HepG2 (cell line): ENCODE measurements around the gene MIF4GD. TPM values are rescaled to one million over a fixed set of nuclear protein-coding genes. Genes with fewer than 3 reads are reported as not detected.
"Not testable (repeated sequence)": the region's sequence is repeated elsewhere in the genome, so short reads cannot be mapped to it uniquely, and the experiment has no call there.

Experiments
- ATAC-seq: fragments of 200-7000 bp; cut with Tn5 transposase; 3 replicates; pipeline ENCODE4 v1.9.1; 2020; ENCODE audit warnings: mild to moderate bottlenecking, moderate library complexity
- BruUV-seq: library from RNA; stranded (reverse); fragments of 400-500 nt; replicated peaks from 2 replicates; lab custom pipeline; 2021; lab: Mats Ljungman, UMichigan
- CTCF ChIA-PET: fragments of 300-600 bp; formaldehyde crosslinking; extraction: SDS; loops from one replicate; lab custom pipeline; 2021; ENCODE audit warnings: low total read pairs, inconsistent platforms, low intra/inter-chr PET ratio; lab: Yijun Ruan, JAX
- POLR2A ChIA-PET: fragments of 350-600 bp; sonication (Branson Sonifier 250); formaldehyde crosslinking; loops from one replicate; lab custom pipeline; 2020; ENCODE audit warnings: antibody characterized with exemption, inconsistent platforms; lab: Yijun Ruan, JAX
- DNase-seq: peaks from one replicate; pipeline ENCODE4 v3.0.0-alpha.2; 2015; ENCODE audit warnings: low spot score
- FAIRE-seq: peaks from 3 replicates; lab custom pipeline; 2011; peaks lifted over from hg19 to GRCh38; lab: Jason Lieb, UNC
- H2AFZ ChIP-seq: one replicate; pipeline ENCODE4 v1.6.1; 2011; ENCODE audit warnings: low read length, inconsistent platforms
- H3K27ac ChIP-seq: fragments of 300-600 bp; 3 replicates; pipeline ENCODE4 v1.8.0; 2011; ENCODE audit warnings: mixed run types, mild to moderate bottlenecking, mixed read lengths, low read length, inconsistent platforms; ENCODE audit not compliant: insufficient read depth; ENCODE audit errors: extremely low read length
- H3K27me3 ChIP-seq, 2 experiments: fragments of 200-600 bp in 1 of 2; 2 replicates in 1 of 2; 3 replicates in 1 of 2; pipeline versions ENCODE4 v1.6.0 to v1.8.0; 2011; ENCODE audit warnings: low read length in 2 of 2, mild to moderate bottlenecking in 2 of 2, moderate library complexity in 2 of 2, inconsistent platforms in 1 of 2; ENCODE audit not compliant: insufficient read depth in 2 of 2, control insufficient read depth in 1 of 2
- H3K36me3 ChIP-seq, 2 experiments: fragments of 200-600 bp in 1 of 2; replicated peaks in 1 of 2; 2 replicates in 1 of 2; 3 replicates in 1 of 2; pipeline versions ENCODE4 v1.5.1 to v1.8.0; 2011; ENCODE audit warnings: low read length in 2 of 2, inconsistent platforms in 1 of 2; ENCODE audit not compliant: insufficient read depth in 2 of 2, control insufficient read depth in 1 of 2
- H3K4me1 ChIP-seq: 2 replicates; pipeline ENCODE4 v1.5.1; 2012; ENCODE audit warnings: low read length, inconsistent platforms; ENCODE audit not compliant: insufficient read depth
- H3K4me2 ChIP-seq: 2 replicates; pipeline ENCODE4 v1.6.0; 2011; ENCODE audit warnings: low read depth, low read length, inconsistent platforms
- H3K4me3 ChIP-seq, 3 experiments: fragments of 200-600 bp in 1 of 3; sonication (generic), shearing (Covaris generic) in 1 of 3; replicated peaks in 1 of 3; 2 replicates each; pipeline ENCODE4 v1.5.1; 2011 to 2016; ENCODE audit warnings: low read length in 3 of 3, inconsistent platforms in 2 of 3, low read depth in 2 of 3, mild to moderate bottlenecking in 2 of 3, control low read depth in 1 of 3, mixed read lengths in 1 of 3; ENCODE audit not compliant: insufficient read depth in 1 of 3
- H3K79me2 ChIP-seq: one replicate; pipeline ENCODE4 v1.6.1; 2011; ENCODE audit warnings: low read length, inconsistent platforms; ENCODE audit not compliant: insufficient read depth
- H3K9ac ChIP-seq: 2 replicates; pipeline ENCODE4 v1.6.0; 2011; ENCODE audit warnings: mild to moderate bottlenecking, low read depth, low read length, inconsistent platforms; ENCODE audit not compliant: insufficient read depth
- H3K9me3 ChIP-seq: 2 replicates; pipeline ENCODE4 v1.5.1; 2012; ENCODE audit warnings: mild to moderate bottlenecking, low read length
- H4K20me1 ChIP-seq: 2 replicates; pipeline ENCODE4 v1.6.0; 2011; ENCODE audit warnings: inconsistent platforms, mild to moderate bottlenecking, low read length, moderate library complexity; ENCODE audit not compliant: insufficient read depth
- FOXA1 ChIP-seq, 2 experiments: fragments of 450-650 bp in 1 of 2; sonication (generic) in 1 of 2; formaldehyde crosslinking in 1 of 2; IDR thresholded peaks; 2 replicates each; pipeline versions ENCODE4 v1.4.0 to v1.6.1; 2016 to 2020; ENCODE audit warnings: missing genetic modification reagents in 1 of 2
- FOXA3 ChIP-seq: IDR thresholded peaks from 2 replicates; pipeline ENCODE4 v1.6.1; 2016; ENCODE audit warnings: missing genetic modification reagents, missing compliant biosample characterization
- NONO ChIP-seq, 2 experiments: fragments of 450-650 bp in 1 of 2; sonication (generic) in 1 of 2; formaldehyde crosslinking in 1 of 2; IDR thresholded peaks in 1 of 2; conservative IDR thresholded peaks in 1 of 2; 2 replicates each; pipeline versions ENCODE4 v1.6.1 to v1.8.0; 2017 to 2022; ENCODE audit warnings: mild to moderate bottlenecking in 1 of 2, missing genetic modification reagents in 1 of 2, moderate library complexity in 1 of 2
- PHF21A ChIP-seq: sonication (generic); formaldehyde crosslinking; IDR thresholded peaks from 2 replicates; pipeline ENCODE4 v1.5.0; 2020; ENCODE audit warnings: mild to moderate bottlenecking, missing genetic modification reagents
- TEAD2 ChIP-seq: sonication (generic); formaldehyde crosslinking; IDR thresholded peaks from 2 replicates; pipeline ENCODE4 v1.9.0; 2021; ENCODE audit warnings: missing genetic modification reagents
- WGBS: methylation state at CpG from one replicate; pipeline ENCODE4 v1.1.6; 2017; ENCODE audit warnings: low lambda C conversion rate; 5-methylcytosine and 5-hydroxymethylcytosine counted together
- in situ Hi-C: cut with HindIII; loops from 2 replicates; pipeline ENCODE4 v1.10.0; 2017; ENCODE audit warnings: low pct_unique_long_range_greater_than_20kb; ENCODE audit not compliant: extremely low pct_ligation_motif_present
- intact Hi-C: fragments of 100-400 bp; cut with micrococcal nuclease; formaldehyde crosslinking; loops from one replicate; pipeline ENCODE4 v1.10.0; 2022; ENCODE audit not compliant: unreplicated experiment
- polyA plus RNA-seq, 8 experiments: library from polyadenylated mRNA; depleted of rRNA in 3 of 8; stranded (reverse) in 7 of 8; unstranded in 1 of 8; fragments of >200 nt; fragmentation: Illumina TruSeq in 4 of 8; extraction: Trizol in 4 of 8; gene quantifications; 2 replicates each; pipeline versions ENCODE4 v1.2.1 to v1.2.3, GENCODE V29; 2011 to 2016; ENCODE audit warnings: low read depth in 4 of 8, missing spikeins in 1 of 8, mixed read lengths in 1 of 8; ENCODE audit not compliant: insufficient read depth in 1 of 8
- total RNA-seq, 5 experiments: library from RNA; depleted of rRNA; stranded (reverse); fragments of >200 nt; fragmentation: Illumina TruSeq; extraction: Trizol; gene quantifications; 2 replicates each; pipeline ENCODE4 v1.2.3, GENCODE V29; 2016; ENCODE audit warnings: low read depth in 1 of 5
- TF ChIP-seq, protein P1 (sequence below): sonication (generic); formaldehyde crosslinking; IDR thresholded peaks from 2 replicates; pipeline ENCODE4 v1.5.0; 2020; ENCODE audit warnings: mild to moderate bottlenecking, missing genetic modification reagents, borderline replicate concordance
- TF ChIP-seq, protein P2 (sequence below): sonication (generic); formaldehyde crosslinking; IDR thresholded peaks from 2 replicates; pipeline ENCODE4 v1.5.0; 2020; ENCODE audit warnings: mild to moderate bottlenecking, low read depth, missing genetic modification reagents, borderline replicate concordance

Gene MIF4GD
- total and polyA plus RNA-seq, 2 of the 13 experiments (the other 11 are each of a cell fraction or from before 2014, with no cell fraction given) = 14.0 to 28.0 TPM

DNA sequence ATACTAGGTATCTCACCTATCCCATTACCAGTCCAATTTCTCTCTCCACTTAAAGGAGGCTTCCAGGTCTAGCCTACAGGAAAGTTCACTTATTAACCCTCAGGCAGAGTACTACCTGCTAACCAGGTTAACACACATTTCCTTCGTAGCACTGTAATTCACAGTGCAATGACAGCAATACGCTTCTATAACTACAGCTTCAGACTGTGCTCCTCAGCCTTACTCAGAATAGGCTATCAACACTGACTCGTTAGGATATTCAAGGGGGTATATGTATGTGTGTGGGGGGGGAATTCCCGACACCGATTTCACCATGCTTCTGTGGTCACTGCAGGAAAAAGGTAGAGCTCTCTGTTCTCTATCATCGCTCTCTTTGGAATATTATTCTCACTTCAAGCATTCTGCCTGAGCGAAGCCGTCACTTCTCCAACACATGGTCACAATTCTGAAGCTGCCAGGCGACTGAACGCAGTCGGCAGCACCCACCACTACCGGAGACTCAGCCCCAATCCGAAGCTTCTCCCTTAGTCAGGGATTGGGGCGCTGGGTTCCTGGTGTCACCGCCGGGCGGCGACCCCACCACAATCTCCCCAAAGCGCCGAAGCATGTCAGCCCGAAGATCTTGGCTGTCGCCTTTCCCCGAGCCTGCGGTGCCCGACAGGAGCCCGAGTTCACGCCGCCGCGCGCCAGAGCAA lies 10.2 kb downstream of the MIF4GD start (continued):
- TF ChIP-seq NONO (IDR thresholded peaks at IDR 0.05) (no peak), NONO (CRISPR knock-in tag; conservative IDR thresholded peaks at IDR 0.05) (no peak), PHF21A (CRISPR knock-in tag) (0 out of 2 replicates have a peak, but pooled peaks have one; percentile 8), TEAD2 (no peak)
- TF ChIP-seq, protein P1, sequence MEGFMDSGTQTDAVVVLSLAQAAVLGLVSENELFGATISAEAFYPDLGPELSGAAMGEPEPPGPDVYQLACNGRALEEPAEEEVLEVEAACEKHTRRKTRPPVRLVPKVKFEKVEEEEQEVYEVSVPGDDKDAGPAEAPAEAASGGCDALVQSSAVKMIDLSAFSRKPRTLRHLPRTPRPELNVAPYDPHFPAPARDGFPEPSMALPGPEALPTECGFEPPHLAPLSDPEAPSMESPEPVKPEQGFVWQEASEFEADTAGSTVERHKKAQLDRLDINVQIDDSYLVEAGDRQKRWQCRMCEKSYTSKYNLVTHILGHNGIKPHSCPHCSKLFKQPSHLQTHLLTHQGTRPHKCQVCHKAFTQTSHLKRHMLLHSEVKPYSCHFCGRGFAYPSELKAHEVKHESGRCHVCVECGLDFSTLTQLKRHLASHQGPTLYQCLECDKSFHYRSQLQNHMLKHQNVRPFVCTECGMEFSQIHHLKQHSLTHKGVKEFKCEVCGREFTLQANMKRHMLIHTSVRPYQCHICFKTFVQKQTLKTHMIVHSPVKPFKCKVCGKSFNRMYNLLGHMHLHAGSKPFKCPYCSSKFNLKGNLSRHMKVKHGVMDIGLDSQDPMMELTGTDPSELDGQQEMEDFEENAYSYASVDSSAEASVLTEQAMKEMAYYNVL (CRISPR knock-in tag) = peak; percentile 12; the same call in 1 of the 2 replicates
- TF ChIP-seq, protein P2, sequence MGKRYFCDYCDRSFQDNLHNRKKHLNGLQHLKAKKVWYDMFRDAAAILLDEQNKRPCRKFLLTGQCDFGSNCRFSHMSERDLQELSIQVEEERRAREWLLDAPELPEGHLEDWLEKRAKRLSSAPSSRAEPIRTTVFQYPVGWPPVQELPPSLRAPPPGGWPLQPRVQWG (CRISPR knock-in tag) = no peak

DNA sequence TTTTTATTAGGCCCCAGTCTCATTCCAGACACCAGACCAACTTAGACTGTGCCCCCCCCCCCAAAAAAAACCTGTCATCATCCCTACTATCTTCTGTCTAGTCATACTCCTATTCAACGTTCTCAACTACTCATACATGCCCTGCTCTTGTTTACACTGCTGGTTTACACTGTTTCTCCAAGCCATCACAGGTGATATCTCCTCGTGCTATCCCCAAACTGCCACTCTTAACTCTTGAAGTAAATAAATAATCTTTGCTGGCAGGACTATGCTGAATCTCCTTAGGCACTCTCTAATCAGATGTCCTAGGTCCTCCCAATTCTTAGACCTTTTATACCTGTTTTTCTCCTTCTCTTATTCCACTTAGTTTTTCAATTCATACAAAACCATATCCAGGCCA lies 13.8 kb downstream of the MIF4GD start:
- intact Hi-C loops; H3K9me3 ChIP-seq; H2AFZ ChIP-seq; DNase-seq; H4K20me1 ChIP-seq; H3K36me3 ChIP-seq; H3K27ac ChIP-seq; ATAC-seq; H3K9ac ChIP-seq; H3K27me3 ChIP-seq; in situ Hi-C loops; H3K4me3 ChIP-seq; BruUV-seq; CTCF ChIA-PET; FAIRE-seq; POLR2A ChIA-PET; H3K4me2 ChIP-seq; TF ChIP-seq FOXA1 (IDR thresholded peaks at IDR 0.05): not testable (repeated sequence)
- 0 out of 2 replicates have a peak, but pooled peaks have one; percentile 11 for TF ChIP-seq FOXA1 (CRISPR knock-in tag; IDR thresholded peaks at IDR 0.05)
- peak; percentile 17; the same call in 1 of the 2 replicates for TF ChIP-seq FOXA3
- peaks cover 32% of the 10 kb centered on the region for H3K4me1 ChIP-seq
- WGBS = 34% methylated on average over 2 of the region's 2 CpGs
- H3K79me2 ChIP-seq = peaks cover 53% of the 10 kb centered on the region

DNA sequence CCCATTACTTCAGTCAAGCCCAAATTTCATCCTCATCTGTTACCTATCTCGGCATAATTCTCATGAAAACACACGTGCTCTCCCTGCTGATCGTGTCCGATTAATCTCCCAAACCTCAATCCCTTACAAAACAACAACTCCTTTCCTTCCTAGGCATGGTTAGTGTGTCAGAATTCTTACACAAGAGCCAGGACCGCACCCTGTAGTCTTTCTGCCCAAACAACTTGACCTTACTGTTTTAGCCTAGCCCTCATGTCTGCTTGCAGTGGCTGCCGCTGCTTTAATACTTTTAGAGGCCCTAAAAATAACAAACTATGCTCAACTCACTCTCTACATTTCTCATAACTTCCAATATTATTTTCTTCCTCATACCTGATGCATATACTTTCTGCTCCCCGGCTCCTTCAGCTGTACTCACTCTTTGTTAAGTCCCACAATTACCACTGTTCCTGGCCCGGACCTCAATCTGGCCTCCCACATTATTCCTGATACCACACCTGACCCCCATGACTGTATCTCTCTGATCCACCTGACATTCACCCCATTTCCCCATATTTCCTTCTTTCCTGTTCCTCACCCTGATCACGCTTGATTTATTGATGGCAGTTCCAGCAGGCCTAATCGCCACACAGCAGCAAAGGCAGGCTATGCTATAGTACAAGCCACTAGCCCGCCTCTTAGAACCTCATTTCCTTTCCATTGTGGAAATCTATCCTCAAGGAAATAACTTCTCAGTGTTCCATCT lies 14.9 kb downstream of the MIF4GD start:
- H3K9me3 ChIP-seq, FAIRE-seq, H3K9ac ChIP-seq, CTCF ChIA-PET, H3K4me2 ChIP-seq, DNase-seq, H2AFZ ChIP-seq, H3K27me3 ChIP-seq, H3K4me3 ChIP-seq, H3K27ac ChIP-seq, BruUV-seq, H3K36me3 ChIP-seq, H4K20me1 ChIP-seq, ATAC-seq, POLR2A ChIA-PET, intact Hi-C loops, in situ Hi-C loops: not testable (repeated sequence)
- Histone ChIP-seq H3K79me2 (peaks cover 55% of the 10 kb centered on the region), H3K4me1 (peaks cover 43% of the 10 kb centered on the region)
- WGBS = 95% methylated on average over 11 of the region's 11 CpGs
